ENCODE data around the gene CSTF1.

Gene CSTF1

DNA sequence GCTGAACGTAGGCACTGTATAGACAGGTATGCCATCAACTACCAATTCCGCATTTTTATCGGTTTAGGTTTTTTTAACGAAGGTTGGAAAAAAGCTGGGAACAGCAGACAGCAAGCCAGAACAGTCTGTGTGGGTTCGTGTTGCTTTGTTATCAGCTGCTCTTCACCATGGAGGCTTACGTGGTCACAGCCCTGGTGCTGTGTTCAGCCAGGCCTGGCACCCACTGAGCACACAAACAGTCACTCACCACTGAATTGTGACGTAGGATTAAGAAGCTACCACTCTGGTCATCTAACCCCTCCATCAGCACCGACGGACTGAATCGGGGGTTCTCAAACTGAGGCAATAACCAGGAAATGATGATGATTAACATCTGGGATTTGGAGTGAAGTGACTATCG, 20.5 kb upstream of the CSTF1 start:
- H3K27ac ChIP-seq, result no peak overlapping the region
- TF ChIP-seq, protein P1, sequence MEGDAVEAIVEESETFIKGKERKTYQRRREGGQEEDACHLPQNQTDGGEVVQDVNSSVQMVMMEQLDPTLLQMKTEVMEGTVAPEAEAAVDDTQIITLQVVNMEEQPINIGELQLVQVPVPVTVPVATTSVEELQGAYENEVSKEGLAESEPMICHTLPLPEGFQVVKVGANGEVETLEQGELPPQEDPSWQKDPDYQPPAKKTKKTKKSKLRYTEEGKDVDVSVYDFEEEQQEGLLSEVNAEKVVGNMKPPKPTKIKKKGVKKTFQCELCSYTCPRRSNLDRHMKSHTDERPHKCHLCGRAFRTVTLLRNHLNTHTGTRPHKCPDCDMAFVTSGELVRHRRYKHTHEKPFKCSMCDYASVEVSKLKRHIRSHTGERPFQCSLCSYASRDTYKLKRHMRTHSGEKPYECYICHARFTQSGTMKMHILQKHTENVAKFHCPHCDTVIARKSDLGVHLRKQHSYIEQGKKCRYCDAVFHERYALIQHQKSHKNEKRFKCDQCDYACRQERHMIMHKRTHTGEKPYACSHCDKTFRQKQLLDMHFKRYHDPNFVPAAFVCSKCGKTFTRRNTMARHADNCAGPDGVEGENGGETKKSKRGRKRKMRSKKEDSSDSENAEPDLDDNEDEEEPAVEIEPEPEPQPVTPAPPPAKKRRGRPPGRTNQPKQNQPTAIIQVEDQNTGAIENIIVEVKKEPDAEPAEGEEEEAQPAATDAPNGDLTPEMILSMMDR (conservative IDR thresholded peaks at IDR 0.05), result no peak

DNA sequence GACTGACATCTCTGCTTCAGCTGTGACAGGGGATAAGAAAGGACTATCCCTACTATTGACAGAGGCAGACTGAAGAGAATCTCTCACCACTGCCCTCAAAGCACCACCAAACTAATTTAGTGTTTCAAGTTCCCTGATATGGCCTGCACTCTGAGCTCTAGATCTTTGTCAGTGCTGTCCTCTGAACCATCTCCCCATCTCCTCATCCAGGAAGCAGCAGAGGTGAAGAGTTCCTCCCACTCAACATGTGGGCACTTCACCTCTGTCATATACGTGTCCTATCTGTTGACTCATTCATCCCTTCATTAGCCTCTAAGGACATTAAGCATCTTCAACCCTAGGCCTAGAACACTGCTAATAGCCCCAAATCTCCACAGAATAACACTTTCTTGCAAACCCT, 19.6 kb upstream of the CSTF1 start:
- H3K27ac ChIP-seq, result no peak overlapping the region
- TF ChIP-seq, protein P1 (conservative IDR thresholded peaks at IDR 0.05), result no peak
- TF ChIP-seq ZFX (IDR thresholded peaks at IDR 0.05), result no peak

DNA sequence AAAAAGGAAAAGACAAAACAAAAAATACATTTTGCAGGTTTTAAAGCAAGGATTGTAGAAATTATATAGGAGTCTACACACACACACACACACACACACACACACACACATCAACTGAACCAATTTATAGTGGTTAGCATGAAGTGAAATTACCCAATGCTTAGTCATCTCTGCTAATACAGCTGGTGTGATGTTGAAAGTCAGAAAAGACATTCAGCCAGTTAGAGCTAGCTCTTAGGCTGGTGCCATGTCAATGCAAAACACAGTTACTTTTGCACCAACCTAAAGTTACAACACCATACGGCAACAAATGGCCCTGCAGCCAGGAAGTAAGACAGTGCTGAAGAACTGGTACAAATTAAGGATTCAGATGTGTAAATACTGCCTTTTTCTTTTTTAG, 18.5 kb upstream of the CSTF1 start:
- H3K27ac ChIP-seq, result no peak overlapping the region

DNA sequence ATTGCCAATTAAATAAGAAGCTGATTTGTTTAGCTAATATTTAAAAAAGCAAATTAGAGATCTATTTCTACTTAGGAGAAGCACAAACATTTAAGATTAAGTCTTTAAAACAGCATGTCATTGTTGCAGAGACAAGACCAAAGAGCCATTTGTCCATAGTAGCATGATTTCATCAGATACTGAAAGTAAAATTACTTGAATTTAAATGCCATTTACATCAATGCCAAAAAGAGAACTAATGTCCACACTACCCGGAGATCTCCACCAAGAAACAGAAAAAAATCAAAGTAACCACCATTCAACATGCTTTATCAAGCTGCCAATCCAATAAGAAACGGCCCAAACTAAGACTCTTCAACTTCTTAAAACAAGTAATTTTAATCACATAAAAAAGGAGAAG, 16.1 kb upstream of the CSTF1 start:
- no peak overlapping the region for H3K27ac ChIP-seq
- no peak for TF ChIP-seq ZFX (IDR thresholded peaks at IDR 0.05)
- TF ChIP-seq, protein P1 (conservative IDR thresholded peaks at IDR 0.05), result no peak

More for the DNA sequence above, 18.5 kb upstream of the CSTF1 start:
- TF ChIP-seq, protein P1 (conservative IDR thresholded peaks at IDR 0.05), result no peak
- no peak for TF ChIP-seq ZFX (IDR thresholded peaks at IDR 0.05)

DNA sequence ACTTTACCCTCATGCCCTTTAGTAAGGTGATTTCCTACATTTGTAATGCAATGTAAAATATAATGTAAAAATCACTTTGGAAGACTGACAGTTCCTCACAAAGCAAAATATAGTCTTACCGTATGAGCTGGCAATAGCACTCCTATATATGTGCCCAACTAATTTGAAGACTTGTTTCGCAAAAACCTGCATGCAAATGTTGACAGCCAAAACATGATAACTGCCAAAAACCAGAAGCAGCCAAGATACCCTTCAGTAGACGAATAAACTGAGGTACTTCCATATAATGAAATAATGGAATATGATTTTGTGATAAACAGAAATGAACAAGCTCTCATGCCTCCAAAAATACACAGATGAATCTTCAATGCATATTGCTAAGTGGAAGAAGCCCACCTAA, 14.1 kb upstream of the CSTF1 start:
- TF ChIP-seq ZFX (IDR thresholded peaks at IDR 0.05), result no peak
- TF ChIP-seq, protein P1 (conservative IDR thresholded peaks at IDR 0.05), result no peak
- no peak overlapping the region for H3K27ac ChIP-seq

DNA sequence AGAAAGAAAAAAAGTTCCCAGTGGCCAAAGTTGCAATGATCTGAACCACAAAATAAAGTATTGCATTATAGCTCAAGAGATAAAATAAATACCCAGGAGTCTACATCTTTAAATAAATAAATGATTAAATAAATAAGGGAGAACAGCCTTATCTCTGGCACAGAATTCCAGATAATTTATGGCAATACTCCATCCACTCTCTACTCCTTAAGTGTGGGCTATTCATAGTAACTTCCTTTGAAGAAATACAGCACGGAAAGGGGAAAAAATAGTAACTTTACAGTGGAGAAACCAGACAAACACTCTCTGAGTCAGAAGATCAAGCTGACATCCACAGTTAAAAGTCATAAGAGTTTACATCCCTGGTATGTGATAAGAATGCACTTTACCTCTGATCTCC, 12.1 kb upstream of the CSTF1 start:
- peak overlapping the region; percentile 72 for H3K27ac ChIP-seq
- no peak for TF ChIP-seq ZFX (IDR thresholded peaks at IDR 0.05)
- TF ChIP-seq, protein P1 (conservative IDR thresholded peaks at IDR 0.05), result no peak

DNA sequence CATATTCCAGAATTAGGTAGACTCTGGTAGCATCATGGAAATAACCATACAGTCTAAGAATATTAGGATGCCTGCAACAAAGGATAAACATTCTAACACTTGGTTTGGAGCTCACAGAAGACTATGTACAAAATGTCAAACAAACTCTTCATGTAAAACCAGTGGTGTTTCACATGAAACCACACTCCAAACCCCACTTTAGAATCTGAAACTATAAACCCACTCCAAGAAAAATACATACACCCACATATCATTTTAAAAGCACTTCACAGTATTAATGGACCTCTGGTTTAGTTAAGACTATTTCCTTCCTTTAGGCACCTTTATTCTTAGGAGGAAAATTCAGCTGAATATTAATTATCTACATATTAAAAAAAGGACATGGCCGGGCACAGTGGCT, 10.9 kb upstream of the CSTF1 start:
- TF ChIP-seq, protein P1 (conservative IDR thresholded peaks at IDR 0.05), result no peak
- TF ChIP-seq ZFX (IDR thresholded peaks at IDR 0.05), result no peak
- 0 out of 2 replicates have a peak overlapping the region, but pooled peaks have one; percentile 1 for H3K27ac ChIP-seq

Data from C4-2B (cell line).